Heart right ventricle (tissue), 16 donors: ENCODE measurements around the gene HTT. TPM values are rescaled to one million over a fixed set of nuclear protein-coding genes. Genes with fewer than 3 reads are reported as not detected.

ENCODE experiments used
- ATAC-seq, 8 donors: fragments of 200-7000 bp; cut with Tn5 transposase; one replicate each; pipeline ENCODE4 v1.9.1; 2020; ENCODE audit warnings: mild to moderate bottlenecking in 8 of 8, moderate library complexity in 8 of 8, moderate number of reproducible peaks in 1 of 8
- DNase-seq, 2 donors: peaks; one replicate each; pipeline ENCODE4 v3.0.0-alpha.2; 2020
- H3K27ac ChIP-seq, 10 donors: fragments of 200-600 bp; sonication (generic) in 2 of 10; one replicate each; pipeline versions ENCODE4 v1.5.0 to v1.8.0; 2020 to 2022; ENCODE audit warnings: mild to moderate bottlenecking in 3 of 10
- H3K27me3 ChIP-seq, 7 donors: fragments of 200-600 bp; one replicate each; pipeline ENCODE4 v1.8.0; 2021 to 2022; ENCODE audit warnings: mild to moderate bottlenecking in 2 of 7
- H3K36me3 ChIP-seq, 9 donors: fragments of 200-600 bp; sonication (generic) in 1 of 9; one replicate each; pipeline versions ENCODE4 v1.5.0 to v1.8.0; 2020 to 2022; ENCODE audit warnings: mild to moderate bottlenecking in 2 of 9
- H3K4me1 ChIP-seq, 9 donors: fragments of 200-600 bp; sonication (generic) in 1 of 9; one replicate each; pipeline versions ENCODE4 v1.5.0 to v1.8.0; 2020 to 2022; ENCODE audit warnings: mild to moderate bottlenecking in 4 of 9
- H3K4me3 ChIP-seq, 10 donors: fragments of 200-600 bp; sonication (generic) in 2 of 10; one replicate each; pipeline versions ENCODE4 v1.5.0 to v1.8.0; 2020 to 2022; ENCODE audit warnings: mild to moderate bottlenecking in 7 of 10, moderate library complexity in 2 of 10
- H3K9me3 ChIP-seq, 11 donors: fragments of 200-600 bp in 10 of 11; sonication (generic) in 2 of 11; one replicate each; pipeline versions ENCODE4 v1.5.0 to v1.8.0; 2013 to 2022; ENCODE audit warnings: mild to moderate bottlenecking in 2 of 11, control low read depth in 1 of 11, moderate library complexity in 1 of 11
- CTCF ChIP-seq, 9 donors: fragments of 200-600 bp; sonication (generic) in 2 of 9; IDR thresholded peaks; one replicate each; pipeline versions ENCODE4 v1.5.0 to v1.8.0; 2021 to 2022; ENCODE audit warnings: antibody characterized with exemption in 9 of 9, mild to moderate bottlenecking in 5 of 9, moderate library complexity in 1 of 9
- WGBS, 2 donors: extraction: QIAGEN DNeasy Blood & Tissue Kit; methylation state at CpG; one replicate each; pipeline ENCODE4 v1.1.7; 2013; ENCODE audit warnings: inconsistent platforms in 1 of 2; 5-methylcytosine and 5-hydroxymethylcytosine counted together
- intact Hi-C, 10 donors: fragments of 100-400 bp; cut with DNase I; formaldehyde crosslinking; loops; one replicate each; pipeline versions ENCODE4 v1.11.1 to v1.14.2; 2022
- polyA plus RNA-seq, 2 donors: library from polyadenylated mRNA; stranded (reverse); fragments of 200-250 nt; gene quantifications; one replicate each; pipeline ENCODE4 v1.2.3, GENCODE V29; 2013
- total RNA-seq, 10 donors: library from RNA; stranded (reverse); fragmentation: NEBNext Ultra II Directional in 3 of 10; extraction: Animal tissue kit (Norgen Biotek cat#: 25700) in 3 of 10; gene quantifications; one replicate each; pipeline versions ENCODE4 v1.2.1 to v1.2.4, GENCODE V29; 2021 to 2023
- donor health status: Arrhythmogenic right ventricular cardiomyopathy.
- donor health status: ischemic (EF 13 %, LVEDD 7.1; RV severe dilation, severe dysfunction).
- donor health status: healthy with polysubstance abuse.
- donor health status: DM: no; HTN: yes; CAD: no.
- donor health status: DM: no; HTN: no; CAD: no.
- donor health status: ischemic (EF 25% LVEDD 6.9; RV normal size, moderate dysfunction).
- donor health status: ischemic (EF 25% LVEDD 5.7; RV mildly dilated, moderate dysfunction).
- donor health status: healthy.
- donor health status: DM: yes; HTN: yes; CAD: no.
- donor health status: Ischemic cardiomyopathy.
- donor health status: ischemic (EF 35%, LVEDD 5.7; RV mildly dilated, moderate dysfunction).
- donor health status: nonischemic (EF 11% LVEDD 7.7; RV severe dilation, severe dysfunction).
- donor health status: DM: yes; HTN: yes; CAD: no.
- donor health status: PGD.
- donor health status: ischemic (EF 29% LVEDD 5.4; RV normal size, mild dysfunction).
- donor health status: nonischemic (EF 23%, LVEDD 6.1; RV moderate dilation, normal function).

HTT gene
- total and polyA plus RNA-seq, 12 donors: 6.3 to 34.0 (median 24.1) TPM

- H3K27ac ChIP-seq: no peak overlapping the region
- ATAC-seq (no peak), DNase-seq (no peak)
- peaks cover 0 to 7% (median 0%) of the 10 kb centered on the region in 11 donors for H3K9me3 ChIP-seq
- 91 to 93% methylated on average over 6 of the region's 6 CpGs for WGBS, 2 donors
- TF ChIP-seq CTCF (IDR thresholded peaks at IDR 0.05): no peak
- no peak overlapping the region for H3K4me3 ChIP-seq
- H3K36me3 ChIP-seq: peaks cover 0 to 5% (median 0%) of the 10 kb centered on the region in 9 donors
- intact Hi-C loops: no loop called here
- H3K27me3 ChIP-seq: no peaks in the 10 kb centered on the region
- peaks cover 0 to 13% (median 0%) of the 10 kb centered on the region in 9 donors for H3K4me1 ChIP-seq
These were observed 13.5 kb upstream of the HTT start for GRCh38 chr4:3060946-3061345.

GRCh38 chr4:3062471-3062870 lies 12.0 kb upstream of the HTT start:
- 71 to 75% methylated on average over 12 of the region's 12 CpGs for WGBS, 2 donors
- Histone ChIP-seq H3K9me3 (no peaks in the 10 kb centered on the region), H3K27me3 (no peaks in the 10 kb centered on the region), H3K4me1 (peaks cover 0 to 13% (median 0%) of the 10 kb centered on the region in 9 donors), H3K36me3 (no peaks in the 10 kb centered on the region), H3K4me3 (no peak overlapping the region), H3K27ac (no peak overlapping the region)
- no peak for TF ChIP-seq CTCF (IDR thresholded peaks at IDR 0.05)
- DNase-seq: no peak
- ATAC-seq: no peak
- intact Hi-C loops: no loop called here

GRCh38 chr4:3065551-3065950 lies 8.9 kb upstream of the HTT start:
- ATAC-seq (no peak), DNase-seq (no peak)
- WGBS, 2 donors: 94% methylated on average over 3 of the region's 3 CpGs
- Histone ChIP-seq H3K36me3 (no peaks in the 10 kb centered on the region), H3K4me3 (no peak overlapping the region), H3K27ac (no peak overlapping the region), H3K4me1 (no peaks in the 10 kb centered on the region), H3K27me3 (no peaks in the 10 kb centered on the region), H3K9me3 (no peaks in the 10 kb centered on the region)
- no peak for TF ChIP-seq CTCF (IDR thresholded peaks at IDR 0.05)
- intact Hi-C loops: no loop called here

- Histone ChIP-seq H3K36me3 (no peaks in the 10 kb centered on the region), H3K9me3 (no peaks in the 10 kb centered on the region), H3K27ac (no peak overlapping the region), H3K4me3 (no peak overlapping the region), H3K4me1 (peaks cover 0 to 7% (median 0%) of the 10 kb centered on the region in 9 donors), H3K27me3 (no peaks in the 10 kb centered on the region)
- intact Hi-C loops: no loop called here
- DNase-seq: no peak
- 89 to 93% methylated on average over 6 of the region's 6 CpGs for WGBS, 2 donors
- ATAC-seq: no peak
- TF ChIP-seq CTCF (IDR thresholded peaks at IDR 0.05): no peak
These were observed 7.6 kb upstream of the HTT start for GRCh38 chr4:3066836-3067400.
